C4-2B (cell line): ENCODE results near the gene PTPRD.

ENCODE experiments used
- ZFX ChIP-seq: fragments of 450-650 bp; IDR thresholded peaks from 2 replicates; pipeline ENCODE4 v1.6.1; 2017
- TF ChIP-seq, protein P1 (sequence below): fragments of 450-650 bp; conservative IDR thresholded peaks from 2 replicates; pipeline ENCODE4 v1.5.1; 2017; ENCODE audit warnings: mild to moderate bottlenecking

DNA sequence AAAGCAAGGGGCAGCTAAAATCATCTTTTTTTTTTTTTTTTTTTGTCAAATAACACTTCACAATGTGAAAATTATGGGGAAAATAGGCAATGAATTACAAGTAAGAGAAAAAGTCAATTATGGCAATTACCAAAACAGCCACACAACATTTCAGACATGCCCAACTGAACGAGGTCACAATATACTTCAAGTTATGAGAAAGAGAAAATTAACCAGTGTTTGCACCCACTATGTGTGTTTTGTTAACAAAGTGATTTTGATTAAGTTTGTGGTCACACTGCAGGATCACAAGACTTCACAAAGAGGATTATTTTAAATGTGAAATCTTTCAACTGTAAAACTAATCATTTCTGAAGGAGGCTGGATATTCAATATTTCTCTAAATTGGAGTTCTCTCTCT, 1780.4 kb downstream of the PTPRD start:
- TF ChIP-seq, protein P1, sequence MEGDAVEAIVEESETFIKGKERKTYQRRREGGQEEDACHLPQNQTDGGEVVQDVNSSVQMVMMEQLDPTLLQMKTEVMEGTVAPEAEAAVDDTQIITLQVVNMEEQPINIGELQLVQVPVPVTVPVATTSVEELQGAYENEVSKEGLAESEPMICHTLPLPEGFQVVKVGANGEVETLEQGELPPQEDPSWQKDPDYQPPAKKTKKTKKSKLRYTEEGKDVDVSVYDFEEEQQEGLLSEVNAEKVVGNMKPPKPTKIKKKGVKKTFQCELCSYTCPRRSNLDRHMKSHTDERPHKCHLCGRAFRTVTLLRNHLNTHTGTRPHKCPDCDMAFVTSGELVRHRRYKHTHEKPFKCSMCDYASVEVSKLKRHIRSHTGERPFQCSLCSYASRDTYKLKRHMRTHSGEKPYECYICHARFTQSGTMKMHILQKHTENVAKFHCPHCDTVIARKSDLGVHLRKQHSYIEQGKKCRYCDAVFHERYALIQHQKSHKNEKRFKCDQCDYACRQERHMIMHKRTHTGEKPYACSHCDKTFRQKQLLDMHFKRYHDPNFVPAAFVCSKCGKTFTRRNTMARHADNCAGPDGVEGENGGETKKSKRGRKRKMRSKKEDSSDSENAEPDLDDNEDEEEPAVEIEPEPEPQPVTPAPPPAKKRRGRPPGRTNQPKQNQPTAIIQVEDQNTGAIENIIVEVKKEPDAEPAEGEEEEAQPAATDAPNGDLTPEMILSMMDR, result no peak
- TF ChIP-seq ZFX, result no peak
